Measurements from ENCODE around the gene RPL5. TPM values are rescaled to one million over a fixed set of nuclear protein-coding genes. Genes with fewer than 3 reads are reported as not detected.

The RPL5 gene
- total and polyA plus RNA-seq, 2 donors (not counting 1 experiment from before 2014, with no cell fraction given): 1,198 to 2,145 TPM

DNA sequence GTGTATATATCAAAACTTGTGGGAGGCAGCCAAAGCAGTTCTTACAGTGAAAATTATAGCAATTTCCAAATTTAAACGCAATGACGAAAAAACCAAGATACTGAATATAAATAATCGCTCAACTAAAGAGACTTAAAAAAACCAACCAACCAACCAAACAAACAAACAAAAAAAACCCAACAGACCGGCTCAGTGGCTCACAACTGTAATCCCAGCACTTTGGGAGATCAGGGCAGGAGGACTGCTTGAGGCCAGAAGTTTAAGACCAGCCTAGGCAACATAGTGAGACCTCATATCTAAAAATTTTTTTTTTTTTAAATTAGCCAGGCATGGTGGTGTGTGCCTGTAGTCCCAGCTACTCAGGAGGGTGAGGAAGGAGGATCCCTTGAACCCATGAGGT, 23.4 kb downstream of the RPL5 start:
- TF ChIP-seq EZH2 (IDR thresholded peaks at IDR 0.05; ENCODE audit: low read length, missing control alignments): no peak
- TF ChIP-seq, protein P1, sequence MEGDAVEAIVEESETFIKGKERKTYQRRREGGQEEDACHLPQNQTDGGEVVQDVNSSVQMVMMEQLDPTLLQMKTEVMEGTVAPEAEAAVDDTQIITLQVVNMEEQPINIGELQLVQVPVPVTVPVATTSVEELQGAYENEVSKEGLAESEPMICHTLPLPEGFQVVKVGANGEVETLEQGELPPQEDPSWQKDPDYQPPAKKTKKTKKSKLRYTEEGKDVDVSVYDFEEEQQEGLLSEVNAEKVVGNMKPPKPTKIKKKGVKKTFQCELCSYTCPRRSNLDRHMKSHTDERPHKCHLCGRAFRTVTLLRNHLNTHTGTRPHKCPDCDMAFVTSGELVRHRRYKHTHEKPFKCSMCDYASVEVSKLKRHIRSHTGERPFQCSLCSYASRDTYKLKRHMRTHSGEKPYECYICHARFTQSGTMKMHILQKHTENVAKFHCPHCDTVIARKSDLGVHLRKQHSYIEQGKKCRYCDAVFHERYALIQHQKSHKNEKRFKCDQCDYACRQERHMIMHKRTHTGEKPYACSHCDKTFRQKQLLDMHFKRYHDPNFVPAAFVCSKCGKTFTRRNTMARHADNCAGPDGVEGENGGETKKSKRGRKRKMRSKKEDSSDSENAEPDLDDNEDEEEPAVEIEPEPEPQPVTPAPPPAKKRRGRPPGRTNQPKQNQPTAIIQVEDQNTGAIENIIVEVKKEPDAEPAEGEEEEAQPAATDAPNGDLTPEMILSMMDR (conservative IDR thresholded peaks at IDR 0.05 in 1 of 2, IDR thresholded peaks at IDR 0.05 in 1 of 2; ENCODE audit: low read depth in 1 of 2, low read length in 2 of 2): no peak
- Histone ChIP-seq H3K27me3 (ENCODE audit: control insufficient read depth, insufficient read depth, low read length) (no peaks in the 10 kb centered on the region), H3K27ac (ENCODE audit: insufficient read depth, low read length) (no peak overlapping the region)

DNA sequence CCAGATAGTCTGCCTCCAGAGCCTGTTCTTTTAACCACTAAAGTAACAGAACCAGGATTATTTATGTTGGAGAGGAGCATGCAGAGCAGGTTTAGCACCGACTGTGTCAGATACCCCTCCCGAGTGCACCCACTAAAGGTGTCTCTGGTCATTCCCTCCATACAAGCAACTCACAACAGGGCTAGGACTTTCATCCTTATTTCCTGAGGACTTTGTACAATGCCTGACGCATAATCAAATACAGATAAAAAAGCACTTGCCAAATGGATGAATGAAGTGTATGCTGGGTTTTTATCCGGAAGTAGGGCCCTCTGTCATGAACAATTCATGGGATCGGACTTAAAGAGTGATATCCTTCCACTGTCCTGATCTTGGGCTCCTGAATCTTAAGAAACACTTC, 26.0 kb downstream of the RPL5 start:
- H3K9ac ChIP-seq (ENCODE audit: insufficient read depth, low read length): no peak overlapping the region
- H3K79me2 ChIP-seq (ENCODE audit: control insufficient read depth, insufficient read depth, low read length): no peaks in the 10 kb centered on the region
- H2AFZ ChIP-seq (ENCODE audit: low read length): no peak overlapping the region
- H3K4me3 ChIP-seq (replicated peaks in 1 of 4; ENCODE audit: control extremely low read depth in 1 of 4, insufficient read depth in 1 of 4, low read depth in 3 of 4, low read length in 4 of 4): no peak overlapping the region
- H3K4me1 ChIP-seq (ENCODE audit: control insufficient read depth, extremely low read depth, insufficient read depth, low read length): no peaks in the 10 kb centered on the region
- H3K9me3 ChIP-seq (ENCODE audit: control insufficient read depth, insufficient read depth, low read depth, low read length): no peaks in the 10 kb centered on the region
- no peaks in the 10 kb centered on the region for H4K20me1 ChIP-seq (ENCODE audit: control insufficient read depth, extremely low read depth, insufficient read depth, low read length)
- H3K27ac ChIP-seq (ENCODE audit: insufficient read depth, low read length): no peak overlapping the region
- no peak overlapping the region for H3K4me2 ChIP-seq (ENCODE audit: extremely low read depth, insufficient read depth, low read length)
- H3K36me3 ChIP-seq (ENCODE audit: control insufficient read depth, insufficient read depth, low read length): no peaks in the 10 kb centered on the region
- no peak for DNase-seq (ENCODE audit: low read depth in 2 of 2)
- H3K27me3 ChIP-seq (ENCODE audit: control insufficient read depth, insufficient read depth, low read length): no peaks in the 10 kb centered on the region
- TF ChIP-seq, protein P1 (conservative IDR thresholded peaks at IDR 0.05 in 1 of 2, IDR thresholded peaks at IDR 0.05 in 1 of 2; ENCODE audit: low read depth in 1 of 2, low read length in 2 of 2): no peak
- TF ChIP-seq EZH2 (IDR thresholded peaks at IDR 0.05; ENCODE audit: low read length, missing control alignments): no peak

More for the DNA sequence above, 23.4 kb downstream of the RPL5 start:
- H3K4me3 ChIP-seq (replicated peaks in 1 of 4; ENCODE audit: control extremely low read depth in 1 of 4, insufficient read depth in 1 of 4, low read depth in 3 of 4, low read length in 4 of 4): no peak overlapping the region
- no peaks in the 10 kb centered on the region for H4K20me1 ChIP-seq (ENCODE audit: control insufficient read depth, extremely low read depth, insufficient read depth, low read length)
- no peak for DNase-seq (ENCODE audit: low read depth in 2 of 2)
- H3K36me3 ChIP-seq (ENCODE audit: control insufficient read depth, insufficient read depth, low read length): no peaks in the 10 kb centered on the region
- no peak overlapping the region for H2AFZ ChIP-seq (ENCODE audit: low read length)
- H3K79me2 ChIP-seq (ENCODE audit: control insufficient read depth, insufficient read depth, low read length): no peaks in the 10 kb centered on the region
- no peaks in the 10 kb centered on the region for H3K4me1 ChIP-seq (ENCODE audit: control insufficient read depth, extremely low read depth, insufficient read depth, low read length)
- H3K9ac ChIP-seq (ENCODE audit: insufficient read depth, low read length): no peak overlapping the region
- H3K9me3 ChIP-seq (ENCODE audit: control insufficient read depth, insufficient read depth, low read depth, low read length): no peaks in the 10 kb centered on the region
- no peak overlapping the region for H3K4me2 ChIP-seq (ENCODE audit: extremely low read depth, insufficient read depth, low read length)

DNA sequence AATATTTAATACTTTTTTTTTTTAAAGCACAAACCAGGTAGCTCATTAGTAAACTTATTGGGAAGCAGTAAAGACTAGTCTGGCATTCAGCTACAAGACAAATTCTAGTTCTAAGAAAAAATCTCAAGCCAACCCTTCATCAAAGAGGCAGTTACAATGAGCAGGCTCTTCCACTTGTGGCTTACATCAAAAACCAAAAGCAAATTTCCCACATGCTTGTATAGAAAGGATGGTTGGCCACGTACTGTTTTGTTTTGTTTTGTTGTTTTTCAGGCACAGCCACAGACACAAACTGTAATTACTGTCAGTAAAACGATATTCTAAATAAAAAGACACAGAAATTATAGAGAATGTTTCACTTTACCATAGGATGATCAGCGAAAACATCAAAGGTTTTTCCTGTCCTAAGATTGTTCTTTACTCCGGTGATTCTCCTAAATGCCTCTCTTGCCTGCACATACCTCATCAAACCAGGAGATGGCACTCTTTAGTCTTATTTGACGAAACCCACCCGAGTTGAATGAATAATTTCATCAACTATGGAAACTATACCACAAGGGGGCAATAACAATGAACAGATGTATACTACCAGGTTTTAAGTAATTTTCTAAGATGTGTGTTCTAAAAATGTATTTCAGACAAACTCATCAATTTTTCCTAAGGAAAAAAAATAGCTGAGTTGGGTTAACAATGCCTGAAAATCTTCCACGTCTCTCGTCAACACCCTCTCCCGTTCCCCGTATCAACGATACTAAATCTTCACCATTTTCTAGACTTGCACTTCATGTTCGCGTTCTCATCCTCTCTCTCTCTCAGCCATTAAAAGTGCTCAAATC, 26.9 kb downstream of the RPL5 start:
- Histone ChIP-seq H3K27ac (ENCODE audit: insufficient read depth, low read length) (no peak overlapping the region), H3K79me2 (ENCODE audit: control insufficient read depth, insufficient read depth, low read length) (no peaks in the 10 kb centered on the region), H3K27me3 (ENCODE audit: control insufficient read depth, insufficient read depth, low read length) (no peaks in the 10 kb centered on the region), H3K36me3 (ENCODE audit: control insufficient read depth, insufficient read depth, low read length) (no peaks in the 10 kb centered on the region), H3K9me3 (ENCODE audit: control insufficient read depth, insufficient read depth, low read depth, low read length) (no peaks in the 10 kb centered on the region), H4K20me1 (ENCODE audit: control insufficient read depth, extremely low read depth, insufficient read depth, low read length) (no peaks in the 10 kb centered on the region), H3K4me3 (replicated peaks in 1 of 4; ENCODE audit: control extremely low read depth in 1 of 4, insufficient read depth in 1 of 4, low read depth in 3 of 4, low read length in 4 of 4) (no peak overlapping the region), H3K9ac (ENCODE audit: insufficient read depth, low read length) (no peak overlapping the region), H3K4me2 (ENCODE audit: extremely low read depth, insufficient read depth, low read length) (no peak overlapping the region), H2AFZ (ENCODE audit: low read length) (no peak overlapping the region), H3K4me1 (ENCODE audit: control insufficient read depth, extremely low read depth, insufficient read depth, low read length) (no peaks in the 10 kb centered on the region)
- peak; percentile 67 to 91 for DNase-seq (ENCODE audit: low read depth in 2 of 2)
- TF ChIP-seq, protein P1 (conservative IDR thresholded peaks at IDR 0.05 in 1 of 2, IDR thresholded peaks at IDR 0.05 in 1 of 2; ENCODE audit: low read depth in 1 of 2, low read length in 2 of 2): peak; percentile 92 to 94
- no peak for TF ChIP-seq EZH2 (IDR thresholded peaks at IDR 0.05; ENCODE audit: low read length, missing control alignments)

Measured in fibroblast of lung (primary cell).